ENCODE results near the gene TELO2.
"Not testable (repeated sequence)": the region's sequence is repeated elsewhere in the genome, so short reads cannot be mapped to it uniquely, and the experiment has no call there.

Gene TELO2

GRCh38 chr16:1464196-1464893 lies 28.8 kb upstream of the TELO2 start:
- TF ChIP-seq CTCF (IDR thresholded peaks at IDR 0.05; ENCODE audit: insufficient read depth, low read length, missing control alignments), result no peak
- ChIA-PET CTCF (no interaction called here), POLR2A (no interaction called here)
- no peak overlapping the region for H3K4me3 ChIP-seq (ENCODE audit: low read depth, low read length)
- DNase-seq (ENCODE audit: low read depth, low spot score), result no peak

- TF ChIP-seq CTCF (IDR thresholded peaks at IDR 0.05; ENCODE audit: insufficient read depth, low read length, missing control alignments), result no peak
- ChIA-PET CTCF (no interaction called here), POLR2A (no interaction called here)
- no peak overlapping the region for H3K4me3 ChIP-seq (ENCODE audit: low read depth, low read length)
- DNase-seq (ENCODE audit: low read depth, low spot score), result no peak
These were observed 28.1 kb upstream of the TELO2 start for GRCh38 chr16:1464894-1465566.

- POLR2A ChIA-PET, result no interaction called here
These were observed 27.6 kb upstream of the TELO2 start for GRCh38 chr16:1465567-1465915.

GRCh38 chr16:1466054-1466453 lies 27.1 kb upstream of the TELO2 start:
- CTCF ChIA-PET, result no interaction called here

More at GRCh38 chr16:1465567-1465915, 27.6 kb upstream of the TELO2 start:
- H3K4me3 ChIP-seq (ENCODE audit: low read depth, low read length), result no peak overlapping the region
- CTCF ChIA-PET, result no interaction called here
- no peak for DNase-seq (ENCODE audit: low read depth, low spot score)
- no peak for TF ChIP-seq CTCF (IDR thresholded peaks at IDR 0.05; ENCODE audit: insufficient read depth, low read length, missing control alignments)

GRCh38 chr16:1466968-1467521 lies 26.1 kb upstream of the TELO2 start:
- TF ChIP-seq CTCF (IDR thresholded peaks at IDR 0.05; ENCODE audit: insufficient read depth, low read length, missing control alignments), result no peak
- no peak for DNase-seq (ENCODE audit: low read depth, low spot score)
- ChIA-PET POLR2A (no interaction called here), CTCF (no interaction called here)
- no peak overlapping the region for H3K4me3 ChIP-seq (ENCODE audit: low read depth, low read length)

More at GRCh38 chr16:1466054-1466453, 27.1 kb upstream of the TELO2 start:
- POLR2A ChIA-PET, result no interaction called here
- DNase-seq (ENCODE audit: low read depth, low spot score), result no peak
- TF ChIP-seq CTCF (IDR thresholded peaks at IDR 0.05; ENCODE audit: insufficient read depth, low read length, missing control alignments), result no peak
- no peak overlapping the region for H3K4me3 ChIP-seq (ENCODE audit: low read depth, low read length)

- DNase-seq (ENCODE audit: low read depth, low spot score), result no peak
- ChIA-PET POLR2A (no interaction called here), CTCF (no interaction called here)
- TF ChIP-seq CTCF (IDR thresholded peaks at IDR 0.05; ENCODE audit: insufficient read depth, low read length, missing control alignments), result no peak
- H3K4me3 ChIP-seq (ENCODE audit: low read depth, low read length), result no peak overlapping the region
These were observed 24.7 kb upstream of the TELO2 start for GRCh38 chr16:1468426-1468810.

GRCh38 chr16:1469141-1469540 lies 24.0 kb upstream of the TELO2 start:
- DNase-seq (ENCODE audit: low read depth, low spot score); CTCF ChIA-PET; H3K4me3 ChIP-seq (ENCODE audit: low read depth, low read length); POLR2A ChIA-PET: not testable (repeated sequence)

Data from AG04449 (cell line).